ENCODE data around the gene LIPN. TPM values are rescaled to one million over a fixed set of nuclear protein-coding genes. Genes with fewer than 3 reads are reported as not detected.

Gene LIPN
- total RNA-seq, 1 donor from 2014 or later = not detected

DNA sequence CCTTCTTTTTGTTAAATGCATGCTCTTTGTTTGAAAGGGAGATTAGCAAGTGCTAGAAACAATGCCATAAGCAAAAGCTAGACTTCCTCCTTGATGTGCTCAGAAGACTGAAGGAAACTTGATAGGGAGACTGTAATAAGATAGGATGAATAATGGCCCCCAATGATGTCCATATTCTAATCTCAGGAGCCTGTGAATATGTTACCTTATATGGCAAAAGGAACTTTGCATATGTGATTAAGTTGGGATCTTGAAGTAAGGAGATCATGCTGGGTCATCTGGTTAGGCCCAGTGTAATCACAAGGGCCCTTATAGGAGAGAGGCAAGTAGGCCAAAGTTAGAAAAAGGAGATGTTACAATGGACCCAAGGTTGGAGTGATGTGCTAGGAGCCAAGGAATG, 29.1 kb downstream of the LIPN start:
- intact Hi-C loops (cut with DNase I) = no loop called here
- no peaks in the 10 kb centered on the region for H3K9me3 ChIP-seq

DNA sequence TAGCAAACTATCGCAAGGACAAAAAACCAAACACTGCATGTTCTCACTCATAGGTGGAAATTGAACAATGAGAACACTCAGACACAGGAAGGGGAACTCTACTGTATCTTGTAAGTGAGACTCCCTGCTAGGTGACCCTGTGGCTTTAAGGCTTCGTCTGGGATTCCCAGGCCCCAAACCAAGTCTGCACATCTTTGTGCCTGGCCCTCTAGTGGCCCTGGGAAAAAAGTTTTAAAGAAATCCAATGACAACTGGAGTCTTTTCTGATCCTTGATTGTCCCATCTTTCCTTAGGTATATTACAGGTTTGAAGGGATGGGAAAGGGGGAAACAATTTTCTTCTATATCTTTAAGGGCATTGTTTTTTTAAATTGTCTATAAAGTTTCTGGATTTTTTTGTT, 32.1 kb downstream of the LIPN start:
- H3K9me3 ChIP-seq = no peaks in the 10 kb centered on the region
- no peaks in the 10 kb centered on the region for H3K4me1 ChIP-seq
- H3K36me3 ChIP-seq = no peaks in the 10 kb centered on the region
- no peak overlapping the region for H3K4me3 ChIP-seq
- H3K27me3 ChIP-seq = no peaks in the 10 kb centered on the region
- no peak for TF ChIP-seq POLR2A (IDR thresholded peaks at IDR 0.05)
- TF ChIP-seq, protein P1, sequence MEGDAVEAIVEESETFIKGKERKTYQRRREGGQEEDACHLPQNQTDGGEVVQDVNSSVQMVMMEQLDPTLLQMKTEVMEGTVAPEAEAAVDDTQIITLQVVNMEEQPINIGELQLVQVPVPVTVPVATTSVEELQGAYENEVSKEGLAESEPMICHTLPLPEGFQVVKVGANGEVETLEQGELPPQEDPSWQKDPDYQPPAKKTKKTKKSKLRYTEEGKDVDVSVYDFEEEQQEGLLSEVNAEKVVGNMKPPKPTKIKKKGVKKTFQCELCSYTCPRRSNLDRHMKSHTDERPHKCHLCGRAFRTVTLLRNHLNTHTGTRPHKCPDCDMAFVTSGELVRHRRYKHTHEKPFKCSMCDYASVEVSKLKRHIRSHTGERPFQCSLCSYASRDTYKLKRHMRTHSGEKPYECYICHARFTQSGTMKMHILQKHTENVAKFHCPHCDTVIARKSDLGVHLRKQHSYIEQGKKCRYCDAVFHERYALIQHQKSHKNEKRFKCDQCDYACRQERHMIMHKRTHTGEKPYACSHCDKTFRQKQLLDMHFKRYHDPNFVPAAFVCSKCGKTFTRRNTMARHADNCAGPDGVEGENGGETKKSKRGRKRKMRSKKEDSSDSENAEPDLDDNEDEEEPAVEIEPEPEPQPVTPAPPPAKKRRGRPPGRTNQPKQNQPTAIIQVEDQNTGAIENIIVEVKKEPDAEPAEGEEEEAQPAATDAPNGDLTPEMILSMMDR (IDR thresholded peaks at IDR 0.05) = no peak
- TF ChIP-seq POLR2AphosphoS5 (IDR thresholded peaks at IDR 0.05; ENCODE audit: insufficient read depth in 1 of 2, low read depth in 1 of 2) = no peak
- no peak overlapping the region for H3K27ac ChIP-seq
- intact Hi-C loops (cut with DNase I) = no loop called here
- DNase-seq (ENCODE audit: extremely low spot score in 2 of 2) = no peak

More for the DNA sequence above, 29.1 kb downstream of the LIPN start:
- Histone ChIP-seq H3K4me1 (no peaks in the 10 kb centered on the region), H3K4me3 (no peak overlapping the region), H3K36me3 (no peaks in the 10 kb centered on the region), H3K27me3 (no peaks in the 10 kb centered on the region), H3K27ac (no peak overlapping the region)
- TF ChIP-seq, protein P1 (IDR thresholded peaks at IDR 0.05) = no peak
- TF ChIP-seq POLR2A (IDR thresholded peaks at IDR 0.05) = no peak
- no peak for TF ChIP-seq POLR2AphosphoS5 (IDR thresholded peaks at IDR 0.05; ENCODE audit: insufficient read depth in 1 of 2, low read depth in 1 of 2)
- DNase-seq (ENCODE audit: extremely low spot score in 2 of 2) = no peak

DNA sequence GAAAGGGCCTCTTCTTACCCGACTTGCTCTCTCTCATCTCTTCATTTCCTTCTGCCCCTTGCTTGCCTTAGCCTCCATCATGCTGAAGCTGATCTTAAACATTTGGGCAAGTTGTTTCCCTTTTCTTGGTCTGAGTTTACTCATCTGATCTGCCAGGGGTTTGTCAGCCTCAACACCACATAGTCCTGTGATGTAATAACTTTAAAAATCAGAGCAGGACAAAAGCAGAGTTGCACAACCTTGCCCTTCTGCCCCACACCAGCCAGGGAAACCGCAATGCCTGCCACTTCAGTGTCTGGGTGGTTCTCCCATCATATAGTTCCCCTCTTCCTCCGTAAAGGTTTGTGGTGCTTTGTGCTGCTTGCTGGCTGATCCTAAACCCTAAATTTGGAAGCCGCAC, 32.8 kb downstream of the LIPN start:
- Histone ChIP-seq H3K27ac (no peak overlapping the region), H3K4me1 (no peaks in the 10 kb centered on the region), H3K36me3 (no peaks in the 10 kb centered on the region), H3K27me3 (no peaks in the 10 kb centered on the region), H3K9me3 (no peaks in the 10 kb centered on the region), H3K4me3 (no peak overlapping the region)
- no peak for DNase-seq (ENCODE audit: extremely low spot score in 2 of 2)
- intact Hi-C loops (cut with DNase I) = no loop called here
- TF ChIP-seq POLR2AphosphoS5 (IDR thresholded peaks at IDR 0.05; ENCODE audit: insufficient read depth in 1 of 2, low read depth in 1 of 2) (no peak), POLR2A (IDR thresholded peaks at IDR 0.05) (no peak)
- TF ChIP-seq, protein P1 (IDR thresholded peaks at IDR 0.05) = no peak

DNA sequence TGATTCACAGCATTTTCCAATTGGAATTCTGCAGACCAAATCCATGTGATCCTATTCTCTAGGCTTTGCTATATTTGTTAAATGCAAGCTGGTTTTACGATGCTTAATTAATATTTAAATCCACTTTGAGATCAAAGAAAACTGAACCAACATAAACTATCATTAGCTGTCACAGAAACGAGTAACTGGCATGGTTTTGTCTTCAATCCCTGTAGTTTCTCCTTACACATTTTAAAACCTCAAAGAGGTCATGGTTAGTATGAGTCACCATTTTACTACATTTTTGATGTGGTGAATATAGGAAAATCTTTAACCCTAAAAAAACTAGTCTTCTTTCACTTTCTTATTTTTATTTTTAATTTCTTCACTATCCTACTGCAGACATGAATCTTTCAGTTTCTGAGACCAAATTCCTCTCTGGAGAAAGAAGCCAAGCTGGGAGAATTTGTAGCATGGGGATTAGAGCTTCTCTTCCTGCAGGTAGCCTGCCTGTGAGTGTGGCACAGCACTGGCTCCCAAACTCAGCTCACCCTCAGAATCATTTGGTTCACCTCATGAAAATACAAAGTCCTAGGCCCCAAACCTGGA, 34.0 kb downstream of the LIPN start:
- H3K27ac ChIP-seq = no peak overlapping the region
- no peak overlapping the region for H3K4me3 ChIP-seq
- intact Hi-C loops (cut with DNase I) = no loop called here
- no peaks in the 10 kb centered on the region for H3K27me3 ChIP-seq
- DNase-seq (ENCODE audit: extremely low spot score in 2 of 2) = no peak
- H3K36me3 ChIP-seq = no peaks in the 10 kb centered on the region
- no peaks in the 10 kb centered on the region for H3K9me3 ChIP-seq
- TF ChIP-seq, protein P1 (IDR thresholded peaks at IDR 0.05) = no peak
- TF ChIP-seq POLR2A (IDR thresholded peaks at IDR 0.05) (no peak), POLR2AphosphoS5 (IDR thresholded peaks at IDR 0.05; ENCODE audit: insufficient read depth in 1 of 2, low read depth in 1 of 2) (no peak)
- no peaks in the 10 kb centered on the region for H3K4me1 ChIP-seq

DNA sequence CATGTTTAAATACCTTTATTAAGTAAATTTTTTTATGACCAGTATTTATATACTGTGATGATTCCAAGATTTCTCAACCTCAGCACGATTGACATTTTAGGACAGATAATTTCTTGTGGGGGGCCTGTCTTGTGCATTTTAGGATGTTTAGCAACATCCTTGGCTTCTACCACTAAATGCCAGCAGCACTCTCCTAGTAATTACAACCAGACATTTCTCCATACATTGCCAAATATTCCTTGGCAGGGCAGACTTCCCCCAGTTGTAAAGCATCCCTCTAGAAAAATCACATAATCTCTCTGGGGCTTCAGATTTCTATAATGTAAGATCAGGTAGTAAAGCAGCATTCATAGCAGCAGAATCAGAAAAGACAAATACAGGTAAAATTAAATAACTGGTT, 34.9 kb downstream of the LIPN start:
- Histone ChIP-seq H3K4me1 (no peaks in the 10 kb centered on the region), H3K9me3 (no peaks in the 10 kb centered on the region), H3K27me3 (no peaks in the 10 kb centered on the region), H3K4me3 (no peak overlapping the region), H3K27ac (no peak overlapping the region), H3K36me3 (no peaks in the 10 kb centered on the region)
- TF ChIP-seq, protein P1 (IDR thresholded peaks at IDR 0.05) = no peak
- no peak for TF ChIP-seq POLR2AphosphoS5 (IDR thresholded peaks at IDR 0.05; ENCODE audit: insufficient read depth in 1 of 2, low read depth in 1 of 2)
- TF ChIP-seq POLR2A (IDR thresholded peaks at IDR 0.05) = no peak
- DNase-seq (ENCODE audit: extremely low spot score in 2 of 2) = no peak
- intact Hi-C loops (cut with DNase I) = no loop called here

Data from vagina (tissue), 2 donors.